Adrenal gland (tissue), 5 donors: ENCODE measurements around the gene QSOX2.

Experiments used
- POLR2A ChIP-seq, 2 donors: fragments of 450-650 bp; IDR thresholded peaks; one replicate each; pipeline ENCODE4 v1.6.1; 2017; ENCODE audit warnings: antibody characterized with exemption in 2 of 2, mild to moderate bottlenecking in 2 of 2, moderate library complexity in 1 of 2
- TF ChIP-seq, protein P1 (sequence below), 6 experiments: fragments of 450-650 bp in 4 of 6; fragments of 200-600 bp in 2 of 6; sonication (generic) in 1 of 6; IDR thresholded peaks; 1 replicate in 5 of 6; 2 replicates in 1 of 6; pipeline versions ENCODE4 v1.5.1 to v1.8.0; 2016 to 2021; ENCODE audit warnings: antibody characterized with exemption in 6 of 6, mild to moderate bottlenecking in 2 of 6, moderate library complexity in 1 of 6
- donor health status: DM: no; HTN: no; CAD: no.

DNA sequence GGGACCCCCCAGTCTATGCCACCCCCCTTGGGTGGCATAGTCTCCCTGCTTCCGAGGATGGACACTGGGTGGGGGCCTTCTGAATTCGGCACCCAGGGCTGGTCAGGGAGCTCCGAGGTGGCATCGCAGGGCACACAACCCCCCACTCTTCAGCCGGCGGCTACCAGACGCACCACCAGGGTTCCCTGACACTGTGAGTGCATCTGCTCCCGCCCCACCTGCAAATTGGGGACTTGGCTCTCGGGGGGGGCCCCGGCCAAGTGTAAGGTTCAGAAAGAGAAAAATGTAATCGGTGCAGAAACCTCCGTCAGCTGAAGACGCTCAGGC lies 12.7 kb upstream of the QSOX2 start:
- TF ChIP-seq, protein P1, sequence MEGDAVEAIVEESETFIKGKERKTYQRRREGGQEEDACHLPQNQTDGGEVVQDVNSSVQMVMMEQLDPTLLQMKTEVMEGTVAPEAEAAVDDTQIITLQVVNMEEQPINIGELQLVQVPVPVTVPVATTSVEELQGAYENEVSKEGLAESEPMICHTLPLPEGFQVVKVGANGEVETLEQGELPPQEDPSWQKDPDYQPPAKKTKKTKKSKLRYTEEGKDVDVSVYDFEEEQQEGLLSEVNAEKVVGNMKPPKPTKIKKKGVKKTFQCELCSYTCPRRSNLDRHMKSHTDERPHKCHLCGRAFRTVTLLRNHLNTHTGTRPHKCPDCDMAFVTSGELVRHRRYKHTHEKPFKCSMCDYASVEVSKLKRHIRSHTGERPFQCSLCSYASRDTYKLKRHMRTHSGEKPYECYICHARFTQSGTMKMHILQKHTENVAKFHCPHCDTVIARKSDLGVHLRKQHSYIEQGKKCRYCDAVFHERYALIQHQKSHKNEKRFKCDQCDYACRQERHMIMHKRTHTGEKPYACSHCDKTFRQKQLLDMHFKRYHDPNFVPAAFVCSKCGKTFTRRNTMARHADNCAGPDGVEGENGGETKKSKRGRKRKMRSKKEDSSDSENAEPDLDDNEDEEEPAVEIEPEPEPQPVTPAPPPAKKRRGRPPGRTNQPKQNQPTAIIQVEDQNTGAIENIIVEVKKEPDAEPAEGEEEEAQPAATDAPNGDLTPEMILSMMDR (IDR thresholded peaks at IDR 0.05): no peak
- no peak for TF ChIP-seq POLR2A (IDR thresholded peaks at IDR 0.05)
